SK-N-SH treated with all-trans-retinoic acid at 6 μM for 48 hours (cell line): ENCODE data around the gene SLC7A5.

Experiments
- ARNTL ChIP-seq: fragments of 450-650 bp; formaldehyde crosslinking; IDR thresholded peaks from 2 replicates; pipeline ENCODE4 v1.5.0; 2020; ENCODE audit warnings: low read depth, mild to moderate bottlenecking, moderate library complexity, borderline replicate concordance
- CREB5 ChIP-seq: fragments of 250-450 bp; sonication (Bioruptor Pico); IDR thresholded peaks from 2 replicates; pipeline ENCODE4 v1.5.1; 2020; ENCODE audit warnings: low read depth, mild to moderate bottlenecking, moderate library complexity
- ISL1 ChIP-seq: fragments of 250-450 bp; sonication (Bioruptor Pico); IDR thresholded peaks from 2 replicates; pipeline ENCODE4 v2.1.2; 2022; ENCODE audit warnings: mild to moderate bottlenecking, moderate library complexity
- PATZ1 ChIP-seq: fragments of 250-450 bp; sonication (Bioruptor Pico); IDR thresholded peaks from 2 replicates; pipeline ENCODE4 v1.8.0; 2020; ENCODE audit warnings: mild to moderate bottlenecking, moderate library complexity, borderline replicate concordance
- POU6F1 ChIP-seq: fragments of 250-450 bp; sonication (Bioruptor Pico); IDR thresholded peaks from 2 replicates; pipeline ENCODE4 v1.8.0; 2021; ENCODE audit warnings: low read depth, mild to moderate bottlenecking, moderate library complexity, borderline replicate concordance
- PPARA ChIP-seq: fragments of 250-450 bp; sonication (Bioruptor Pico); IDR thresholded peaks from 2 replicates; pipeline ENCODE4 v1.5.0; 2020; ENCODE audit warnings: mild to moderate bottlenecking, borderline replicate concordance
- RARB ChIP-seq: fragments of 250-450 bp; sonication (Bioruptor Pico); IDR thresholded peaks from 2 replicates; pipeline ENCODE4 v1.8.0; 2021; ENCODE audit warnings: mild to moderate bottlenecking, moderate library complexity
- TCF4 ChIP-seq: fragments of 250-450 bp; sonication (Bioruptor Pico); IDR thresholded peaks from 2 replicates; pipeline ENCODE4 v1.8.0; 2021; ENCODE audit warnings: mild to moderate bottlenecking, moderate library complexity, borderline replicate concordance
- TOX ChIP-seq: fragments of 250-450 bp; sonication (Bioruptor Pico); IDR thresholded peaks from 2 replicates; pipeline ENCODE4 v1.8.0; 2021; ENCODE audit warnings: mild to moderate bottlenecking, moderate library complexity, borderline replicate concordance
- ZC3H10 ChIP-seq: fragments of 250-450 bp; sonication (Bioruptor Pico); IDR thresholded peaks from 2 replicates; pipeline ENCODE4 v1.5.1; 2021; ENCODE audit warnings: mild to moderate bottlenecking, moderate library complexity
- ZFP3 ChIP-seq: fragments of 250-450 bp; sonication (Bioruptor Pico); IDR thresholded peaks from 2 replicates; pipeline ENCODE4 v1.5.0; 2020; ENCODE audit warnings: mild to moderate bottlenecking, moderate library complexity
- ZFP30 ChIP-seq: fragments of 450-650 bp; formaldehyde crosslinking; IDR thresholded peaks from 2 replicates; pipeline ENCODE4 v1.5.0; 2022; ENCODE audit warnings: mild to moderate bottlenecking, moderate library complexity
- ZNF565 ChIP-seq: fragments of 450-650 bp; formaldehyde crosslinking; conservative IDR thresholded peaks from 2 replicates; pipeline ENCODE4 v1.5.0; 2020; ENCODE audit warnings: low read depth, mild to moderate bottlenecking, moderate library complexity
- ZNF8 ChIP-seq: fragments of 450-650 bp; formaldehyde crosslinking; IDR thresholded peaks from 2 replicates; pipeline ENCODE4 v1.5.0; 2020; ENCODE audit warnings: mild to moderate bottlenecking, moderate library complexity

- TF ChIP-seq ISL1 = no peak
- no peak for TF ChIP-seq PPARA (CRISPR knock-in tag)
- TF ChIP-seq RARB = no peak
- no peak for TF ChIP-seq ARNTL (CRISPR knock-in tag)
- no peak for TF ChIP-seq CREB5 (CRISPR knock-in tag)
- no peak for TF ChIP-seq TOX
- TF ChIP-seq ZC3H10 (CRISPR knock-in tag) = no peak
- no peak for TF ChIP-seq ZNF565 (CRISPR knock-in tag)
- no peak for TF ChIP-seq ZFP3
- no peak for TF ChIP-seq ZFP30
- no peak for TF ChIP-seq PATZ1 (CRISPR knock-in tag)
- TF ChIP-seq ZNF8 (CRISPR knock-in tag) = no peak
- no peak for TF ChIP-seq TCF4 (CRISPR knock-in tag)
- no peak for TF ChIP-seq POU6F1 (CRISPR knock-in tag)
These were observed 27.0 kb downstream of the SLC7A5 start for GRCh38 chr16:87842209-87842869.
